MM.1S (cell line): ENCODE results near the gene ITPRID1.

Source experiments
- CTCF ChIP-seq: fragments of 300-600 bp; sonication (generic); IDR thresholded peaks from 2 replicates; pipeline ENCODE4 v1.5.1; 2016; ENCODE audit warnings: antibody characterized with exemption, low read length, mixed read lengths
- EZH2phosphoT487 ChIP-seq: fragments of 300-600 bp; sonication (generic); IDR thresholded peaks from 2 replicates; pipeline ENCODE4 v1.6.1; 2018; ENCODE audit warnings: antibody characterized with exemption, low read length

- TF ChIP-seq CTCF (no peak), EZH2phosphoT487 (no peak)
These were observed 3.0 kb downstream of the ITPRID1 start for GRCh38 chr7:31516680-31517502.
